22Rv1 (cell line): ENCODE measurements around the gene PTPRE.

Experiments used
- H3K27ac ChIP-seq: fragments of 450-650 bp; 2 replicates; pipeline ENCODE4 v1.5.1; 2017
- CTCF ChIP-seq: fragments of 450-650 bp; IDR thresholded peaks from 2 replicates; pipeline ENCODE4 v1.5.1; 2017; ENCODE audit warnings: mild to moderate bottlenecking
- ZFX ChIP-seq: fragments of 450-650 bp; IDR thresholded peaks from 2 replicates; pipeline ENCODE4 v1.6.1; 2017; ENCODE audit warnings: antibody characterized with exemption, borderline replicate concordance

PTPRE gene

GRCh38 chr10:127913368-127913759 is 6.5 kb downstream of the PTPRE start:
- TF ChIP-seq CTCF (no peak), ZFX (no peak)
- no peak overlapping the region for H3K27ac ChIP-seq

- TF ChIP-seq ZFX (no peak), CTCF (no peak)
- H3K27ac ChIP-seq, result no peak overlapping the region
These were observed 8.4 kb downstream of the PTPRE start for GRCh38 chr10:127915324-127915723.

- no peak for TF ChIP-seq ZFX
- no peak for TF ChIP-seq CTCF
- no peak overlapping the region for H3K27ac ChIP-seq
These were observed 9.9 kb downstream of the PTPRE start for GRCh38 chr10:127916826-127917225.

- H3K27ac ChIP-seq, result no peak overlapping the region
- TF ChIP-seq CTCF, result no peak
- TF ChIP-seq ZFX, result no peak
These were observed 11.7 kb downstream of the PTPRE start for GRCh38 chr10:127918572-127918971.

- peak; percentile 29 for TF ChIP-seq CTCF
- TF ChIP-seq ZFX, result no peak
- no peak overlapping the region for H3K27ac ChIP-seq
These were observed 12.7 kb downstream of the PTPRE start for GRCh38 chr10:127919418-127920271.

GRCh38 chr10:127920306-127921074 is 13.6 kb downstream of the PTPRE start:
- no peak overlapping the region for H3K27ac ChIP-seq
- TF ChIP-seq CTCF (no peak), ZFX (no peak)
